ENCODE measurements around the gene GDPD1. TPM values are rescaled to one million over a fixed set of nuclear protein-coding genes. Genes with fewer than 3 reads are reported as not detected.
"Not testable (repeated sequence)": the region's sequence is repeated elsewhere in the genome, so short reads cannot be mapped to it uniquely, and the experiment has no call there.

GDPD1 gene
- total RNA-seq, 1 donor from 2014 or later = 0.92 TPM

- DNase-seq (ENCODE audit: low read depth) = no peak
- H3K4me3 ChIP-seq (ENCODE audit: low read depth, low read length) = no peak overlapping the region
Observed at GRCh38 chr17:59275618-59276017, 55.3 kb downstream of the GDPD1 start.

GRCh38 chr17:59277031-59277430 lies 56.7 kb downstream of the GDPD1 start:
- no peak for DNase-seq (ENCODE audit: low read depth)
- H3K4me3 ChIP-seq (ENCODE audit: low read depth, low read length) = no peak overlapping the region
- TF ChIP-seq CTCF (conservative IDR thresholded peaks at IDR 0.05; ENCODE audit: low read depth, low read length) = no peak

More at GRCh38 chr17:59275618-59276017, 55.3 kb downstream of the GDPD1 start:
- TF ChIP-seq CTCF (conservative IDR thresholded peaks at IDR 0.05; ENCODE audit: low read depth, low read length) = no peak

- DNase-seq (ENCODE audit: low read depth) = no peak
- TF ChIP-seq CTCF (conservative IDR thresholded peaks at IDR 0.05; ENCODE audit: low read depth, low read length) = no peak
- no peak overlapping the region for H3K4me3 ChIP-seq (ENCODE audit: low read depth, low read length)
Observed at GRCh38 chr17:59278406-59278805, 58.1 kb downstream of the GDPD1 start.

GRCh38 chr17:59284317-59284716 lies 64.0 kb downstream of the GDPD1 start:
- no peak for TF ChIP-seq CTCF (conservative IDR thresholded peaks at IDR 0.05; ENCODE audit: low read depth, low read length)

GRCh38 chr17:59287452-59287851 lies 67.1 kb downstream of the GDPD1 start:
- no peak for DNase-seq (ENCODE audit: low read depth)
- TF ChIP-seq CTCF (conservative IDR thresholded peaks at IDR 0.05; ENCODE audit: low read depth, low read length) = no peak
- H3K4me3 ChIP-seq (ENCODE audit: low read depth, low read length) = no peak overlapping the region

More at GRCh38 chr17:59284317-59284716, 64.0 kb downstream of the GDPD1 start:
- DNase-seq (ENCODE audit: low read depth) = no peak
- H3K4me3 ChIP-seq (ENCODE audit: low read depth, low read length) = no peak overlapping the region

- DNase-seq (ENCODE audit: low read depth) = no peak
- no peak overlapping the region for H3K4me3 ChIP-seq (ENCODE audit: low read depth, low read length)
- no peak for TF ChIP-seq CTCF (conservative IDR thresholded peaks at IDR 0.05; ENCODE audit: low read depth, low read length)
Observed at GRCh38 chr17:59287891-59288290, 67.6 kb downstream of the GDPD1 start.

GRCh38 chr17:59289981-59290301 lies 69.6 kb downstream of the GDPD1 start:
- no peak for DNase-seq (ENCODE audit: low read depth)
- TF ChIP-seq CTCF (conservative IDR thresholded peaks at IDR 0.05; ENCODE audit: low read depth, low read length) = no peak
- no peak overlapping the region for H3K4me3 ChIP-seq (ENCODE audit: low read depth, low read length)

GRCh38 chr17:59290302-59290998 lies 70.1 kb downstream of the GDPD1 start:
- DNase-seq (ENCODE audit: low read depth) = not testable (repeated sequence)

More at GRCh38 chr17:59290302-59290998, 70.1 kb downstream of the GDPD1 start:
- not testable (repeated sequence) for H3K4me3 ChIP-seq (ENCODE audit: low read depth, low read length)

Data from epithelial cell of proximal tubule (primary cell).